ENCODE data around the gene PLPP1.

Gene PLPP1

GRCh38 chr5:55432549-55432948 lies 102.2 kb downstream of the PLPP1 start:
- Histone ChIP-seq H3K36me3 (peaks cover 13% of the 10 kb centered on the region), H3K27me3 (no peaks in the 10 kb centered on the region), H3K9me3 (no peaks in the 10 kb centered on the region), H3K4me1 (ENCODE audit: control insufficient read depth in 1 of 2, insufficient read depth in 1 of 2, low read depth in 1 of 2, low read length in 1 of 2) (no peaks in the 10 kb centered on the region), H3K27ac (no peak overlapping the region), H3K4me3 (ENCODE audit: low read depth in 1 of 2, low read length in 1 of 2) (no peak overlapping the region)
- no peak for TF ChIP-seq CTCF (IDR thresholded peaks at IDR 0.05)

- no peaks in the 10 kb centered on the region for H3K27me3 ChIP-seq
- H3K4me3 ChIP-seq (ENCODE audit: low read depth in 1 of 2, low read length in 1 of 2), result no peak overlapping the region
- no peak overlapping the region for H3K27ac ChIP-seq
- H3K36me3 ChIP-seq, result peaks cover 34% of the 10 kb centered on the region
- no peaks in the 10 kb centered on the region for H3K9me3 ChIP-seq
- H3K4me1 ChIP-seq (ENCODE audit: control insufficient read depth in 1 of 2, insufficient read depth in 1 of 2, low read depth in 1 of 2, low read length in 1 of 2), result no peaks in the 10 kb centered on the region
- TF ChIP-seq CTCF (IDR thresholded peaks at IDR 0.05), result no peak
Observed at GRCh38 chr5:55429613-55430253, 105.0 kb downstream of the PLPP1 start.

- H3K27me3 ChIP-seq, result no peaks in the 10 kb centered on the region
- no peak for TF ChIP-seq CTCF (IDR thresholded peaks at IDR 0.05)
- H3K36me3 ChIP-seq, result peaks cover 39% of the 10 kb centered on the region
- H3K27ac ChIP-seq, result no peak overlapping the region
- H3K4me3 ChIP-seq (ENCODE audit: low read depth in 1 of 2, low read length in 1 of 2), result no peak overlapping the region
- no peaks in the 10 kb centered on the region for H3K9me3 ChIP-seq
- no peaks in the 10 kb centered on the region for H3K4me1 ChIP-seq (ENCODE audit: control insufficient read depth in 1 of 2, insufficient read depth in 1 of 2, low read depth in 1 of 2, low read length in 1 of 2)
Observed at GRCh38 chr5:55429221-55429612, 105.5 kb downstream of the PLPP1 start.

GRCh38 chr5:55427157-55427556 lies 107.6 kb downstream of the PLPP1 start:
- Histone ChIP-seq H3K9me3 (no peaks in the 10 kb centered on the region), H3K4me1 (ENCODE audit: control insufficient read depth in 1 of 2, insufficient read depth in 1 of 2, low read depth in 1 of 2, low read length in 1 of 2) (no peaks in the 10 kb centered on the region), H3K4me3 (ENCODE audit: low read depth in 1 of 2, low read length in 1 of 2) (no peak overlapping the region), H3K27me3 (no peaks in the 10 kb centered on the region), H3K36me3 (peaks cover 58% of the 10 kb centered on the region), H3K27ac (no peak overlapping the region)
- TF ChIP-seq CTCF (IDR thresholded peaks at IDR 0.05), result no peak

- Histone ChIP-seq H3K4me1 (ENCODE audit: control insufficient read depth in 1 of 2, insufficient read depth in 1 of 2, low read depth in 1 of 2, low read length in 1 of 2) (no peaks in the 10 kb centered on the region), H3K36me3 (peaks cover 60% of the 10 kb centered on the region), H3K27me3 (no peaks in the 10 kb centered on the region), H3K4me3 (ENCODE audit: low read depth in 1 of 2, low read length in 1 of 2) (no peak overlapping the region), H3K27ac (no peak overlapping the region), H3K9me3 (no peaks in the 10 kb centered on the region)
- no peak for TF ChIP-seq CTCF (IDR thresholded peaks at IDR 0.05)
Observed at GRCh38 chr5:55426455-55426854, 108.3 kb downstream of the PLPP1 start.
